Measurements from ENCODE around the gene PRR15.

GRCh38 chr7:29598137-29598536 lies 34.5 kb downstream of the PRR15 start:
- TF ChIP-seq CTCF (IDR thresholded peaks at IDR 0.05) (no peak), POLR2A (IDR thresholded peaks at IDR 0.05) (no peak)
